B cell (primary cell): Measurements from ENCODE around the gene MFAP3L. TPM values are rescaled to one million over a fixed set of nuclear protein-coding genes. Genes with fewer than 3 reads are reported as not detected.

Experiments used
- ATAC-seq: fragments of 200-7000 bp; cut with Tn5 transposase; one replicate; pipeline ENCODE4 v1.10.0; 2021; ENCODE audit warnings: low read depth, mild to moderate bottlenecking, moderate number of reproducible peaks, moderate library complexity
- CTCF ChIA-PET: fragments of 350-600 bp; sonication (Branson Sonifier 250); formaldehyde crosslinking; loops from one replicate; lab custom pipeline; 2021; ENCODE audit warnings: antibody characterized with exemption, inconsistent platforms; lab: Charles Lee
- POLR2A ChIA-PET: fragments of 350-600 bp; sonication (Branson Sonifier 250); formaldehyde crosslinking; loops from one replicate; lab custom pipeline; 2021; ENCODE audit warnings: antibody characterized with exemption; lab: Charles Lee
- DNase-seq: peaks from one replicate; pipeline ENCODE4 v3.0.0; 2013
- H2AFZ ChIP-seq: 2 replicates; pipeline ENCODE4 v1.6.1; 2012; ENCODE audit warnings: mild to moderate bottlenecking, low read depth, low read length; ENCODE audit not compliant: insufficient read depth, poor library complexity, severe bottlenecking
- H3K27ac ChIP-seq, 2 donors: 1 replicate in 1 of 2; 2 replicates in 1 of 2; pipeline ENCODE4 v1.5.1; 2012 to 2013; ENCODE audit warnings: low read length in 2 of 2, mild to moderate bottlenecking in 2 of 2, moderate library complexity in 1 of 2
- H3K27me3 ChIP-seq, 4 experiments: fragments of 200-600 bp in 1 of 4; sonication (generic) in 1 of 4; replicated peaks in 1 of 4; 1 replicate in 2 of 4; 2 replicates in 2 of 4; pipeline versions ENCODE4 v1.6.1 to v1.7.0; 2013 to 2016; ENCODE audit warnings: low read length in 3 of 4, mild to moderate bottlenecking in 2 of 4, mixed read lengths in 1 of 4, moderate library complexity in 1 of 4; ENCODE audit not compliant: insufficient read depth in 4 of 4, control insufficient read depth in 3 of 4; ENCODE audit errors: control extremely low read depth in 1 of 4
- H3K36me3 ChIP-seq, 2 experiments: replicated peaks in 1 of 2; 1 replicate in 1 of 2; 2 replicates in 1 of 2; pipeline versions ENCODE4 v1.6.1 to v1.7.1; 2013; ENCODE audit warnings: low read length in 1 of 2; ENCODE audit not compliant: insufficient read depth in 2 of 2, control insufficient read depth in 1 of 2; ENCODE audit errors: control extremely low read depth in 1 of 2, extremely low read depth in 1 of 2
- H3K4me1 ChIP-seq, 2 donors: fragments of 200-600 bp in 1 of 2; sonication (generic) in 1 of 2; 1 replicate in 1 of 2; 2 replicates in 1 of 2; pipeline versions ENCODE4 v1.5.1 to v1.6.1; 2013 to 2017; ENCODE audit warnings: low read length in 2 of 2; ENCODE audit not compliant: control insufficient read depth in 2 of 2, insufficient read depth in 2 of 2
- H3K4me2 ChIP-seq: replicated peaks from 2 replicates; pipeline ENCODE3; 2012; ENCODE audit warnings: mild to moderate bottlenecking, low read depth, low read length; ENCODE audit not compliant: poor library complexity, severe bottlenecking
- H3K4me3 ChIP-seq, 5 experiments: fragments of 200-600 bp in 1 of 5; sonication (generic) in 1 of 5; 1 replicate in 3 of 5; 2 replicates in 2 of 5; pipeline versions ENCODE4 v1.5.1 to v1.7.0; 2011 to 2016; ENCODE audit warnings: low read length in 4 of 5, mild to moderate bottlenecking in 4 of 5, low read depth in 2 of 5, control low read depth in 1 of 5, moderate library complexity in 1 of 5; ENCODE audit not compliant: insufficient read depth in 1 of 5; ENCODE audit errors: control extremely low read depth in 1 of 5, extremely low read depth in 1 of 5
- H3K79me2 ChIP-seq: fragments of 200-600 bp; sonication (generic); one replicate; pipeline ENCODE4 v1.6.0; 2016; ENCODE audit warnings: low read length; ENCODE audit not compliant: control insufficient read depth, insufficient read depth
- H3K9ac ChIP-seq: fragments of 200-600 bp; sonication (generic); 2 replicates; pipeline ENCODE4 v1.6.1; 2017; ENCODE audit warnings: mild to moderate bottlenecking, low read length, moderate library complexity
- H3K9me3 ChIP-seq, 3 donors: one replicate each; pipeline versions ENCODE4 v1.6.1 to v1.7.1; 2013; ENCODE audit warnings: low read length in 2 of 3; ENCODE audit not compliant: control insufficient read depth in 2 of 3, insufficient read depth in 1 of 3; ENCODE audit errors: control extremely low read depth in 1 of 3
- H4K20me1 ChIP-seq: 2 replicates; pipeline ENCODE4 v1.6.0; 2012; ENCODE audit warnings: mild to moderate bottlenecking, low read length; ENCODE audit not compliant: insufficient read depth, control insufficient read depth, poor library complexity, severe bottlenecking
- H3K27ac Mint-ChIP-seq: one replicate; pipeline ENCODE4 v1.8.0; 2021; ENCODE audit warnings: mixed read lengths
- H3K27me3 Mint-ChIP-seq: one replicate; pipeline ENCODE4 v1.8.0; 2021; ENCODE audit warnings: mixed read lengths
- H3K4me1 Mint-ChIP-seq: one replicate; pipeline ENCODE4 v1.8.0; 2021; ENCODE audit warnings: mixed read lengths
- H3K4me3 Mint-ChIP-seq: one replicate; pipeline ENCODE4 v1.8.0; 2021; ENCODE audit warnings: mixed read lengths
- H3K9me3 Mint-ChIP-seq: one replicate; pipeline ENCODE4 v1.8.0; 2022; ENCODE audit warnings: mixed read lengths; ENCODE audit not compliant: insufficient read depth
- CTCF ChIP-seq: fragments of 200-600 bp; IDR thresholded peaks from one replicate; pipeline ENCODE4 v1.8.0; 2022; ENCODE audit warnings: antibody characterized with exemption, mild to moderate bottlenecking
- EZH2 ChIP-seq: IDR thresholded peaks from 2 replicates; pipeline ENCODE4 v1.6.1; 2012; ENCODE audit warnings: borderline replicate concordance, low read depth, mild to moderate bottlenecking, moderate library complexity, low read length; ENCODE audit not compliant: insufficient read depth, poor library complexity, severe bottlenecking
- WGBS: methylation state at CpG from one replicate; pipeline ENCODE4 v1.1.5; 2013; ENCODE audit warnings: missing lambda C conversion rate; ENCODE audit not compliant: insufficient coverage; 5-methylcytosine and 5-hydroxymethylcytosine counted together
- intact Hi-C: fragments of 100-400 bp; cut with micrococcal nuclease; formaldehyde crosslinking; loops from one replicate; pipeline ENCODE4 v1.10.0; 2022
- polyA plus RNA-seq: library from polyadenylated mRNA; depleted of rRNA; stranded (reverse); fragments of >200 nt; gene quantifications from 2 replicates; pipeline ENCODE4 v1.2.3, GENCODE V29; 2012
- total RNA-seq, 2 donors: library from RNA; stranded (reverse); fragments of 120-200 nt in 1 of 2; gene quantifications; 1 replicate in 1 of 2; 2 replicates in 1 of 2; pipeline versions ENCODE4 v1.2.3 to v1.2.4, GENCODE V29; 2013 to 2022

MFAP3L gene
- total and polyA plus RNA-seq, 2 donors (not counting 1 experiment from before 2014, with no cell fraction given): 0.37 to 0.63 TPM

- no peak overlapping the region for H3K4me2 ChIP-seq
- ATAC-seq: no peak
- intact Hi-C loops: no loop called here
- Mint-ChIP-seq H3K27me3 (peaks cover 8% of the 10 kb centered on the region), H3K9me3 (no peaks in the 10 kb centered on the region), H3K4me3 (no peak overlapping the region), H3K27ac (no peak overlapping the region), H3K4me1 (no peaks in the 10 kb centered on the region)
- no peak for DNase-seq
- H3K79me2 ChIP-seq: no peaks in the 10 kb centered on the region
- no peaks in the 10 kb centered on the region for H3K36me3 ChIP-seq
- H3K4me1 ChIP-seq: no peaks in the 10 kb centered on the region
- no peaks in the 10 kb centered on the region for H4K20me1 ChIP-seq
- CTCF ChIA-PET: no interaction called here
- peaks cover 0 to 4% (median 0%) of the 10 kb centered on the region in 4 experiments for H3K27me3 ChIP-seq
- POLR2A ChIA-PET: no interaction called here
- H3K4me3 ChIP-seq: no peak overlapping the region
- H3K27ac ChIP-seq: no peak overlapping the region
- TF ChIP-seq CTCF (no peak), EZH2 (no peak)
- WGBS: 92% methylated on average over 2 of the region's 2 CpGs
- H3K9me3 ChIP-seq: no peaks in the 10 kb centered on the region
- H2AFZ ChIP-seq: no peak overlapping the region
- no peak overlapping the region for H3K9ac ChIP-seq
These were observed 26.3 kb downstream of the MFAP3L start for GRCh38 chr4:169999923-170000322.

GRCh38 chr4:169998981-169999380 is 27.2 kb downstream of the MFAP3L start:
- intact Hi-C loops: no loop called here
- DNase-seq (no peak), ATAC-seq (no peak)
- Mint-ChIP-seq H3K4me3 (no peak overlapping the region), H3K9me3 (no peaks in the 10 kb centered on the region), H3K27ac (no peak overlapping the region), H3K4me1 (no peaks in the 10 kb centered on the region), H3K27me3 (peaks cover 9% of the 10 kb centered on the region)
- TF ChIP-seq EZH2 (no peak), CTCF (no peak)
- Histone ChIP-seq H3K4me3 (no peak overlapping the region), H3K9ac (no peak overlapping the region), H3K9me3 (no peaks in the 10 kb centered on the region), H3K36me3 (no peaks in the 10 kb centered on the region), H3K4me2 (no peak overlapping the region), H3K4me1 (no peaks in the 10 kb centered on the region), H4K20me1 (no peaks in the 10 kb centered on the region), H3K27me3 (peaks cover 0 to 4% (median 0%) of the 10 kb centered on the region in 4 experiments), H2AFZ (no peak overlapping the region), H3K79me2 (no peaks in the 10 kb centered on the region), H3K27ac (no peak overlapping the region)
- CTCF ChIA-PET: no interaction called here
- POLR2A ChIA-PET: no interaction called here
- no CpG with 5 or more reads among the region's 1 CpG for WGBS
